GM21528 (cell line): Measurements from ENCODE around the gene SLC27A5.
A peak's percentile ranks its signal among the peaks of the same experiment; 100 is the strongest.
"Not testable (repeated sequence)": the region's sequence is repeated elsewhere in the genome, so short reads cannot be mapped to it uniquely, and the experiment has no call there.

Experiments
- ATAC-seq: cut with Tn5 transposase; IDR thresholded peaks from one replicate; pipeline ENCODE4 v1.9.1; 2021; ENCODE audit warnings: mild to moderate bottlenecking, moderate library complexity; ENCODE audit not compliant: unreplicated experiment, low FRiP score

SLC27A5 gene

DNA sequence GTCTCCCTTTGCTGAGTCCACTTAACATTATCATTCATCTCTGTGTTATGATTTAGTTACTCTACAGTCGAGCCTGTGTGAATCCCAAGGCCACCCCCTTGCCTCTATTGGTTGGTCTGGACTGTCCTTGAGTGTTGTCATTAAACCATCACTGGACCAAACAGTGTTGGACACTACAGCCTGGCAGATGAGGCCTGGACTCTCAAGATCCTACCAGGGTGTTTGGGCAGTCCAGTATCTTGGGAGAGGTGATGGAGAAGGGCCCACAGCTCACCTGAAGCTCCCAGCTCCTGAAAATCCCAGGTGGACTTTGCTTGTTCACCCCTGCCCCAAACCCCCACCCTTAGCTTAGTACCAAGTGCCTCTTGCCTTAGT is 39.3 kb upstream of the SLC27A5 start:
- no peak for ATAC-seq

DNA sequence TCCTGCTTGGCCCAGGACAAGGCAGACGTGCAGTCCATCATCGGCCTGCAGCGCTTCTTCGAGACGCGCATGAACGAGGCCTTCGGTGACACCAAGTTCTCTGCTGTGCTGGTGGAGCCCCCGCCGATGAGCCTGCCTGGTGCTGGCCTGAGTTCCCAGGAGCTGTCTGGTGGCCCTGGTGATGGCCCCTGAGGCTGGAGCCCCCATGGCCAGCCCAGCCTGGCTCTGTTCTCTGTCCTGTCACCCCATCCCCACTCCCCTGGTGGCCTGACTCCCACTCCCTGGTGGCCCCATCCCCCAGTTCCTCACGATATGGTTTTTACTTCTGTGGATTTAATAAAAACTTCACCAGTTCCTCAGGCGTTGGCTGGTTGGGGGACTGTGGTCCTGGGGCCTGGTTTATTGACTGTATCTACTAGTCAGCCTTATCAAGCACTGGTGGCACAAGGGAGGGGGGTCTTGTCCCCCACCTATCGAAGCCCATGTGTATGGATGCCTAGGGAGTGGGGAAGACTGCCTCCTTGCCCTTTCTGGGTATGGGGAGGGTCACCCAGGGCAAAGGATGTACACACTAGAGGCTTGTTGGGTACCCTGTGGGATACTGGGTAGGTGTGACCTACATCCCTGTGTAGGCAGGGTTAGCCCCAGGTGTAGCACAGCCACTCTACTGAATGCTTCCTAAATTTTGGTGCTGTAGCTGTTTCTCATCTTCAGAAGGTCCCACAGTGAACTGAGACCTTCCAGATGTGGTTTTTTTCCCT is 38.8 kb upstream of the SLC27A5 start:
- ATAC-seq, result no peak

DNA sequence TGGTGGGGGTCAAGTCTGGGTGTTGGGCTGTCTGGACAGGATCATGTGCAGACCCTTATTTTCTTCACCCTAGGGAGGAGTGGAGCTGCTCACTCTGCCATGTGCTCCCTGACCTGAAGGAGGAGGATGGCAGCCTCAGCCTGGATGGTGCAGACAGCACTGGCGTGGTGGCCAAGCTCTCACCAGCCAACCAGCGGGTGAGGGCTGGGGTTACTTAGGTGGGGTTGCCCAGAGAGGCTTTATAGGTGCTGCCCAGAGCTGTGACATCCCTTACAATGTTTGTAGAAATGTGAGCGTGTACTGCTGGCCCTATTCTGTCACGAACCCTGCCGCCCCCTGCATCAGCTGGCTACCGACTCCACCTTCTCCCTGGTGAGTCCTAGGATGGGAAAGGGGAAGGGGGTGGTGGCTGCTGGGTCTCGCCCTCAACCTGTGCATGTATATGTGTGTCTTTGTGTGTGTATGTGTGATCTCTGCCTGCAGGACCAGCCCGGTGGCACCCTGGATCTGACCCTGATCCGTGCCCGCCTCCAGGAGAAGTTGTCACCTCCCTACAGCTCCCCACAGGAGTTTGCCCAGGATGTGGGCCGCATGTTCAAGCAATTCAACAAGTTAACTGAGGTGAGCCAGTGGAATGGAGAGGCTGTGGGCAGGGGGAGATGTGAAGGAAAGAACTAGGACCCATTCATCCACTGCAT is 38.0 kb upstream of the SLC27A5 start:
- ATAC-seq, result no peak

DNA sequence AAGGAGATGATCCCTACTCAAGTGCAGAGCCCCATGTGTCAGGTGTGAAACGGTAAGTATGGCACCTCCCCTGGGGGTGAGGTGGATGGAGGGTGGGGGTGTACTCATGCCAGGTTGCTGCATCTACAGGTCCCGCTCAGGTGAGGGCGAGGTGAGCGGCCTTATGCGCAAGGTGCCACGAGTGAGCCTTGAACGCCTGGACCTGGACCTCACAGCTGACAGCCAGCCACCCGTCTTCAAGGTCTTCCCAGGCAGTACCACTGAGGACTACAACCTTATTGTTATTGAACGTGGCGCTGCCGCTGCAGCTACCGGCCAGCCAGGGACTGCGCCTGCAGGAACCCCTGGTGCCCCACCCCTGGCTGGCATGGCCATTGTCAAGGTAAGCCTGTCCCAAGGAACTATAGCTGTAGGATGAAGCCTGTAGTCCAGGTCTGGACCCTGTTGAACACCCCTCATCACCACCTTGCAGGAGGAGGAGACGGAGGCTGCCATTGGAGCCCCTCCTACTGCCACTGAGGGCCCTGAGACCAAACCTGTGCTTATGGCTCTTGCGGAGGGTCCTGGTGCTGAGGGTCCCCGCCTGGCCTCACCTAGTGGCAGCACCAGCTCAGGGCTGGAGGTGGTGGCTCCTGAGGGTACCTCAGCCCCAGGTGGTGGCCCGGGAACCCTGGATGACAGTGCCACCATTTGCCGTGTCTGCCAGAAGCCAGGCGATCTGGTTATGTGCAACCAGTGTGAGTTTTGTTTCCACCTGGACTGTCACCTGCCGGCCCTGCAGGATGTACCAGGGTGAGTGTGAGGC is 37.3 kb upstream of the SLC27A5 start:
- ATAC-seq, result no peak

DNA sequence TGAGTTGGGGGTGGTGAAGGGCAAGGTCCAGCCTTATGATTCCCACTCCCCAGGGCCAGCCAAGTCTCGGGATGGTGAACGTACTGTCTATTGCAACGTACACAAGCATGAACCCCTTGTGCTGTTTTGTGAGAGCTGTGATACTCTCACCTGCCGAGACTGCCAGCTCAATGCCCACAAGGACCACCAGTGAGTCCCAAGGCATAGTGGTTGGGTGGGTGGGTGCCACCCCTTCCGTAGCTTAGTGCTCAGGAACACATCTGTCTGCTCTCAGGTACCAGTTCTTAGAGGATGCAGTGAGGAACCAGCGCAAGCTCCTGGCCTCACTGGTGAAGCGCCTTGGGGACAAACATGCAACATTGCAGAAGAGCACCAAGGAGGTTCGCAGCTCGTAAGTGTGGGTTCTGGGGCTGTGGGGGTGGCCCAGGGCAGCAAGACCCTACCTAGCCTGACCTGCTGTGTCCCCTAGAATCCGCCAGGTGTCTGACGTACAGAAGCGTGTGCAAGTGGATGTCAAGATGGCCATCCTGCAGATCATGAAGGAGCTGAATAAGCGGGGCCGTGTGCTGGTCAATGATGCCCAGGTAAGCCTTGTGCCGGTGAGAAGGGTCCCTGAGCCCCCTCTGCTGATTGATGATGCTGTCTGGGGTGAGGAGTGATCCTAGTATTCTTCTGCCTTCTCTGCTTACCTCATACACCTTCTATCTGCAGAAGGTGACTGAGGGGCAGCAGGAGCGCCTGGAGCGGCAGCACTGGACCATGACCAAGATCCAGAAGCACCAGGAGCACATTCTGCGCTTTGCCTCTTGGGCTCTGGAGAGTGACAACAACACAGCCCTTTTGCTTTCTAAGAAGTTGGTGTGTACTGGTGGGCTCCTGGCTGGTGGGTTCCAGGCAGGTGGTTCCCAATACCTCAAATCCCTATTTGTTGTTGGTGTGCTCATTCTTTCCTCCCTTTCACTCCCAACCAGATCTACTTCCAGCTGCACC is 35.8 kb upstream of the SLC27A5 start:
- no peak for ATAC-seq

DNA sequence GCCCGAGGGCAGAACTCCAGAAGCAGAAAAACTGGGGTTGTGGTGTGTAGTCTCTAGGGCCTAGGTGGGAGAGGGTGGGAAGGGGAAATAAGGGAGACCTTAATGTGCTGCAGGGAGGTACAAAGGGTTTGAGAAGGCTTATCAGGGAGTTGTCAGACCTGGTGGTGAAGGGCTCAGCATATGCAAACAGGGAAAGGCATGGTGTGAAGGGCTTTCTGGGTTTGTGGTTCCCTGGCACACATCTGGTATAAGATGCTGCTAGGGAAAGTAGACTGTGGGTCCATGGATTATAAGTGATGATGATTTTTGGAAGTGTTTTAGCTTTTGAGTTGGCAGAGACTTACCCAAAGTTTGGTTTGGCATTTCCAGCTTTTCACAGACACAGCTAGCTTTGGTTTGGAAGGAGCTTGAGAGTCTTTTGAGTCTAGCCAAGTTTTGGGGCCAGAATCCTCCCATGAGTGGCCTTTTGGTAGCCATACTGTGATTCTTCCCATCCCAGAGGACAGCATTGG is 34.3 kb upstream of the SLC27A5 start:
- ATAC-seq, result no peak

DNA sequence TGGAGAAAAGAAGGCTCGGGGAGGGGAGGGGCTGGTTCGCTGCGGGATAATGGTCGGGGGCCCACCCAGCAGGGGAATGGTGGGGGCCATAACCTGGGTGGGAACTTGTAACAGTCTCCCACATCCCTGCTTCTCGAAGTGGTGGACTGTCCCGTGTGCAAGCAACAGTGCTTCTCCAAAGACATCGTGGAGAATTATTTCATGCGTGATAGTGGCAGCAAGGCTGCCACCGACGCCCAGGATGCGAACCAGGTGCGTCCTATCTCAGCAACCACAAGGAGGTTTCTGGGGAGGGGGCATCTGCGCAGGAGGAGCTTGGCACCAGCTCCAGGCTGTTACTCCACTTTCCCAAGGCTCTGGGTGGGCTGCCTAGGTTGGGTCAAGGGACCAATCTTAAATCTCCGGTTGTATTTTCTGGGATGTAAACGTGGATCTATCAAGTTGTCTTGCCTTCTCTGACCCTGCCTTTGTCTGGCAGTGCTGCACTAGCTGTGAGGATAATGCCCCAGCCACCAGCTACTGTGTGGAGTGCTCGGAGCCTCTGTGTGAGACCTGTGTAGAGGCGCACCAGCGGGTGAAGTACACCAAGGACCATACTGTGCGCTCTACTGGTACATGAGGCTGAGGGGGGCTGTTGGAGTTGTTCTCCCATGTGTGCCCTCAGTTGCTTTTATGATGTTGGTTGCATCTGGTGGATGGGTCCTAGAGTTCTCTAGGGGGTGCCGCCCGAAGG is 33.7 kb upstream of the SLC27A5 start:
- no peak for ATAC-seq

DNA sequence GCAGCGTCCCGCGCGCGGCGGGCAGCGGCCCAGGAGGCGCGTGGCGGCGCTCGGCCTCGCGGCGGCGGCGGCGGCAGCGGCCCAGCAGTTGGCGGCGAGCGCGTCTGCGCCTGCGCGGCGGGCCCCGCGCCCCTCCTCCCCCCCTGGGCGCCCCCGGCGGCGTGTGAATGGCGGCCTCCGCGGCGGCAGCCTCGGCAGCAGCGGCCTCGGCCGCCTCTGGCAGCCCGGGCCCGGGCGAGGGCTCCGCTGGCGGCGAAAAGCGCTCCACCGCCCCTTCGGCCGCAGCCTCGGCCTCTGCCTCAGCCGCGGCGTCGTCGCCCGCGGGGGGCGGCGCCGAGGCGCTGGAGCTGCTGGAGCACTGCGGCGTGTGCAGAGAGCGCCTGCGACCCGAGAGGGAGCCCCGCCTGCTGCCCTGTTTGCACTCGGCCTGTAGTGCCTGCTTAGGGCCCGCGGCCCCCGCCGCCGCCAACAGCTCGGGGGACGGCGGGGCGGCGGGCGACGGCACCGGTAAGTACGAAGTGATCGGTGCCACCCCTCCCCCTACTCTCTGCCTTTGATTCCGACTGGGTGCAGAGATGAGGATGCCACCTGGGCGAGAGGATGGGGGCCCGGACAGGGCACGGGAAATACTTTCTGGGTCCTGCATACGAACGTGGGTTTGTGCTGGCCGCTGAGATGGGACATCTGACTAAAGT is 32.9 kb upstream of the SLC27A5 start:
- peak; percentile 53 for ATAC-seq

DNA sequence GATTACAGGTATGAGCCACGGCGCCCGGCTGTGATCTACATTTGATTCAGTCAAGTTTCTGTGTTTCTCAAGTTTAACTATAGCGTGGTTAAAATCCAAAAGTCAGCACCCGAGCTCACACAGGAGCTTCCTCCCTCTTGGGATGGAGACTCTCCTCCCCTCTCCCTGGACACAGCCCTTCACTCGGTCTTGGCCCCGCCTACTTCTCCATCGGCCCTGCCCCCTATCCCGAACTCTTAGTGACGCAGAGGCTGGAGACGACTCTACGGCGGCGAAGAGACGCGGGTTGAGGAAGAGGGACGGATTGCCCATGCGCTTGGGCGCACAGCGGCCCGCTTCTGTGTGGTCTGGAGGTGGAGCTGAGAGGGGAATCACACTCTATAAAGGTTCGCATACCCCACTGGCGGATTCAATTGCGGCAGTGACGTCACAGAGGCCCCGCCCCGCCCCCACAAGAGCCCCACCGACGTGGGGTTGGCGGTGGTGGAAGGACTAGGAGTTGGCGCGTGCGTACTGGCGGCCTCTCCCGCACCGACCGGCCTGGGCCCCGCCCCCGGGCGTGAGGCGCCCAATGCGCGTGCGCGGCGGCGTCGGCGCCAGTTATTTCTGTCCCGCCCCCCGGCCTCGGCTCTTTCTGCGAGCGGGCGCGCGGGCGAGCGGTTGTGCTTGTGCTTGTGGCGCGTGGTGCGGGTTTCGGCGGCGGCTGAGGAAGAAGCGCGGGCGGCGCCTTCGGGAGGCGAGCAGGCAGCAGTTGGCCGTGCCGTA is 32.2 kb upstream of the SLC27A5 start, which contains the start of gene TRIM28:
Gene TRIM28, plus strand, starts transcription at position 239 of the 765 bp plus-strand sequence. CDS start 694 bp downstream, outside the sequence.
- peak; percentile 85 for ATAC-seq

DNA sequence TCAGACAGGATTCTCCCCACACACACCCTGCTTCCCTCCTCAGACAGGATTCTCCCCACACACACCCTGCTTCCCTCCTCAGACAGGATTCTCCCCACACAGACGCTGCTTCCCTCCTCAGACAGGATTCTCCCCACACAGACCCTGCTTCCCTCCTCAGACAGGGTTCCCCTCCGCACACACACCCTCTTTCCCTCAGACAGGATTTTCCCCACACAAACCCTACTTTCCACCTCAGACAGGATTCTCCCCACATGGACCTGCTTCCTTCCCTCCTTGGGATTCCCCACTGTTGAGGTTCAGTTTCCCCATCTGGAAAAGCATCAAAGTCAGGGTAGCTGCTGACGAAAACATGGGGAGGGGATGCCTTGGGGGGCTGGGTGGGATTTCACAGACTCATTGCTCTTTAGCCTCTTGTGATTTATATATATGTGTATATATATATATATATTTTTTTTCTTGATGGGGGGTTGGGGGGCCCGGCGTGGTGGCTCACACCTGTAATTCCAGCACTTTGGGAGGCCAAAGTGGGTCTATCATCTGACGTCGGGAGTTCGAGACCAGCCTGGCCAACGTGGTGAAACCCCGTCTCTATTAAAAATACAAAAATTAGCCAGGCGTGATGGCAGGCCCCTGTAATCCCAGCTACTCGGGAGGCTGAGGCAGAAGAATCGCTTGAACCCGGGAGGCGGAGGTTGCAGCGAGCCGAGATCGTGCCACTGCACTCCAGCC is 31.0 kb upstream of the SLC27A5 start:
- ATAC-seq, result not testable (repeated sequence)

DNA sequence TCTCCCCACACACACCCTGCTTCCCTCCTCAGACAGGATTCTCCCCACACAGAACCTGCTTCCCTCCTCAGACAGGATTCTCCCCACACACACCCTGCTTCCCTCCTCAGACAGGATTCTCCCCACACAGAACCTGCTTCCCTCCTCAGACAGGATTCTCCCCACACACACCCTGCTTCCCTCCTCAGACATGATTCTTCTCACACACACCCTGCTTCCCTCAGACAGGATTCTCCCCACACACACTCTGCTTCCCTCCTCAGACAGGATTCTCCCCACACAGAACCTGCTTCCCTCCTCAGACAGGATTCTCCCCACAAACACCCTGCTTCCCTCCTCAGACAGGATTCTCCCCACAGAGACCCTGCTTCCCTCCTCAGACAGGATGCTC is 27.4 kb upstream of the SLC27A5 start:
- ATAC-seq, result not testable (repeated sequence)

DNA sequence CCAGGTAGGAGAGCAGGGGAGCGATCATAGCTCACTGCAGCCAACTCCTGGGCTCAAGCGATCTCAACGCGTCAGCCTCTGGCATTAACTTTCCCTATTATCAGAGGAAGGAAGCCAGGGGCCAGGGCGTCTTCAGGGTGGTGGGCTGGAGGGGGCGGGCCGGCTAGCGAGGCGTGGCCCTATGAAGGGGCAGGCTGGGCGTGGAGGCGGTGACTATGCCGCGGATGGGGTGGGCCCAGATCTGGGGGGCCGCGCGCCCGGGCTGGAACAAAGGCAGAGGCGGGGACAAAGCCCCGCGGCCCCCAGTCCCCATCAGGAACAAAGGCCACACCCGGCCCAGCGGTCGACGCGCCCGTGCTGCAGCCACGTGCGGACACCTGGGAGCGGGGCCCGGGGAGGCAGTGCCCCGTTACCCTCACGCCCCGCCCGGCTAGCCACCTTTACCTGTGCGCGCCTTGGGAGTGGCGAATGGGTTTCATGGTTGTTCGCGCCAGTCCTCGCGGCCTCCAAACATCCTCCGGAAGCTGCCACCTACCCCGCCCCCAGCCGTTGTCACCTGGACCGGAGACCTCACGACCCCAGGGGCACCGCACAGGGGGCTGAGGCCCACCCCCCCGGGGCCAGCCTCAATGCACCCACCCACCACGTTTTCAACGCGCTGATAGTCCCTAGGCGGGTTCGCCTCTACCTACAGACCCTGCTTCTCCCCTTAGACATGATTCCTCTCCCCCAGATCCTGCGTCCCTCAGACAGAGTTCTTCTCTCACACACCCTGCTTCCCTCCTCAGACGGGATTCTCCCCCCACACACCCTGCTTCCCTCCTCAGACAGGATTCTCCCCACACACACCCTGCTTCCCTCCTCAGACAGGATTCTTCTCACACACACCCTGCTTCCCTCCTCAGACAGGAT is 26.7 kb upstream of the SLC27A5 start:
- ATAC-seq, result no peak

DNA sequence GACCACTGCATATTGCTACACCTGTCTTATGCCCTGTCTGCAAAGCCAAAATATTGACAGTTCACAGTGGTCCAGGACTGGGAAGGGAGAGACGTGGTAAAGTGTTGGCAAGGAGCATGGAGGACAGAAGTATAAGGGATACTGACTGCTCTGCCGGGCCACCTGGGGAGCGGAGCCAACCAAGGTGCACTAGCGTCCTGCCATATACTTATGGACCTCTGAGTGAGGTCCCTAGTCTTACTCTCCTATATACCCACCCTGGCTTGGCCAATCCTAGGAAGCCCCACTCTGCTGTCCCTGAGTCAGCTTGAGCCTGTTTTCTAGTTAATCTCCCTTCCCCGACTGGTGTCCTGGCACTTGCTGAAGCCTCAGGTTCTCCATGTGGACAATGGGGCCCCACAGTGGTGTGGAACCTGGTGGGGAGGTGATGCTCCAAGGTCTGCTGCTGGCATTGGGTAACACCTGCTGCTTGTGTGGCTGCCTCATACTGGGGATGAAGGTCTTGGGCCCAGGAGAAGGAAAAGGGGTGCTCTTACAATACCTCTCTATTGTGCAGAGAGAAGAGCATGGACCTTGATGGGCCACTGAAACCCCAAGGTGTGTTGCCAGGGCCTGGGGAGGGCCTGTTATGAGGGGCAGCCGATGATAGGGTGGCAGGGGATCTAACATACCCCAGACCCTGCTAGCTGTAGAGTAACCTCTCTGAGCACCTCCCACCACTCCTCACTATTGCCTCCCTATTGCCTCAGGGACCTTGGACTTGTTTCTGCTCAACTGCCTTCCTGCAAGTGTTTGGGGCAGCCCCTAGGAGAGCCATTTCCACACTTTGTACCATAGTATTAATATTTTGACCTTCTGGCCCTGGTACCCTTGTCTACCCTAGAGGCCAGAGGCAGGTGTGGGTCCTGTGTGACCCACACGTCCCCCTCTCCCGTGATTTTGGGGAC is 25.3 kb upstream of the SLC27A5 start:
- no peak for ATAC-seq

DNA sequence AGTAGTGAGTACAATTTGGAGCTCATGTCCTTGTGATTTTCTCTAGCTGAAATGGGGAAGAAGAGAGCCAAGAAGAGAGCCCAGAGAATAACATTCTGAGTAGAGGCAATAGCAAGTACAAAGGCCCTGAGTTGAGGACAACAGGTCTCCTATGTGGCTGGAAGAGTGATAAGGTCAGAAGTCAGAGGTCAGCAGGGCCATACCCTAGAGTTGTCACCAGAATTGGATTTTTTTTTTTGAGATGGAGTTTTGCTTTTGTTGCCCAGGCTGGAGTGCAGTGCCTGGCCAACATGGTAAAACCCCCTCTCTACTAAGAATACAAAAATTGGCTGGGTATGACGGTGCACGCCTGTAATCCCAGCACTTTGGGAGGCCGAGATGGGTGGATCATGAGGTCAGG is 24.1 kb upstream of the SLC27A5 start:
- ATAC-seq, result no peak
